ENCODE results near the gene TYROBP. TPM values are rescaled to one million over a fixed set of nuclear protein-coding genes. Genes with fewer than 3 reads are reported as not detected.
"Not testable (repeated sequence)": the region's sequence is repeated elsewhere in the genome, so short reads cannot be mapped to it uniquely, and the experiment has no call there.

TYROBP gene
- total RNA-seq, 1 experiment from 2014 or later, result not detected

GRCh38 chr19:35901854-35902661, 6.0 kb downstream of the TYROBP start, which contains the start of gene HCST:
Gene HCST (plus strand): TSS chr19:35902529. CDS start chr19:35902594, 65 bp downstream.
- no peak for DNase-seq (ENCODE audit: low spot score)

DNA sequence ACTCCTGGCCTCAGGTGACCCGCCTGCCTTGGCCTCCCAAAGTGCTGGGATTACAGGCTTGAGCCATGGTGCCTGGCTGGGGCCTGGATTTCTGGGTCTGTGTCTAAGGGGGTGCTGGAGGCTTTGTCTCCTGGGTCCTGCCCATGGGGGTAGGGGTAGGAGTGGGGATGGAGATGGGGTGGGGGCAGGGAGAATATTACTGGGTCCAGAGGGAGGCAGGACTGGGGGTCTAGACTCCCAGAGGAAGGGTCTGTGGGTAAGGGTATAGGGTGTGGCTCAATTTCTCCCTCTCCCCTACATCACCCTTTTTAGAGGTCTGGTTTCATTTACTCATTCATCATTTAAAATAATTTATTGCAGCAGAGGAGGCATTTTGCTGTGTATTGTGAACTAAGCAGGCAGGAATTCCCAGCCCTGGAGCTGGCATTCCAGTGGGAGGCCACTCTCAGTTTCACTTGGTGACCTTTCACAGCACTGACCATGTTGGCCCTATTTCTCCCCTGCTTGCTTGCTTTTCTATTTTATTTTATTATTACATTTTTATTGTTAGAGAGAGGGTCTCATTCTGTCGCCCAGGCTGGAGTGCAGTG, 6.9 kb downstream of the TYROBP start:
- no peak for DNase-seq (ENCODE audit: low spot score)

- DNase-seq (ENCODE audit: low spot score), result peak; percentile 94
These were observed 8.4 kb downstream of the TYROBP start for GRCh38 chr19:35899547-35900214.

DNA sequence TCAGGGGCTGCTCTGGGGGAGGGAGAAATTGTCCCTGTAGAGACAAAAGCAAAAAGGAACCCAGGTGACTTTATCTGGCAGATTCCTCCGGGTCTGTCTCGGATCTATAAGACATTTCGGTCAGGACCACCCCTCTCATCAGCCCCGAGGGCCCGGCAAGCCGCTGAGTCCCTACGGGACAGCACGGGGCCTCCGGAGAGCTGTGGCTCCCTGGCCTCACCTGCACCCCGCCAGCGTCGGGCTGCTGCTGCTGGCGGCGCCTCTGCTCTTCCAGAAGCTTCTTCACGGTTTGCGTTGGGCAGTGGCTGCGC, 9.6 kb downstream of the TYROBP start:
- DNase-seq (ENCODE audit: low spot score), result no peak

DNA sequence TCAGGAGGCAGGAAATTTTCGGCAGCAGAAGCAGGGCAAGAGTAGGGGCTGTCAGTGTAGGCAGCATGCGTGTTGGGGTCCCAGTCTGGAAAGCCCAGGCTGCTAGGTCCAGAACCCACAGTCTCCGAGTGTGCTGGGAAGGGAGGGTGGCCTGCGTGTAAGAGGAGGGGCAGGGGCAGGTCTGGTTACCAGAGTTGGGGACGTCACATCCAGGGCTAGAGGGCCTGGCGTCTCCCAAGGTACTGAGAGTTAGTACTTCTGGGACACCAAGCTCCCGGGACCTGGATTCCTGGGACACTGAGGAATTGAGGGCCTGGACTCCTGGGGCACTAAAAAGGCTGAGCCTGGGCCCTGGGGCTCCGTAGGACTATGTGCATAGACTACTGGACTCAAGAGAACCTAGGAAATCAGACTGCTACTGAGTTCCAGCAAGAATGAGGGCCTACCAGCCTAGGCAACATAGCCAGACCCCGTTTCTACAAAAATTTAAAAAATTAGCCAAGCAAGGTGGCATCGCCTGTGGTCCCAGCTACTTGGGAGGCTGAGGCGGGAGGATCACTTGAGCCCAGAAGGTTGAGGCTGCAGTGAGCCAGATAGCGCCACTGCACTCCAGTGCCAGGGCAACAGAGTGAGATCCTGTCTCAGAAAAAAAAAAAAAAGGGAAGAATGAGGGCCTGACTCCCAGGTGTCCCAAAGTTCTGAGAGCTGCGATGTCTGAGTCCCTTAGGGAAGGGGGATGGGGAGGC, 10.2 kb downstream of the TYROBP start:
- DNase-seq (ENCODE audit: low spot score), result no peak

- no peak for DNase-seq (ENCODE audit: low spot score)
These were observed 11.5 kb downstream of the TYROBP start for GRCh38 chr19:35896643-35897040.

GRCh38 chr19:35895911-35896642, 12.0 kb downstream of the TYROBP start:
- DNase-seq (ENCODE audit: low spot score), result no peak

DNA sequence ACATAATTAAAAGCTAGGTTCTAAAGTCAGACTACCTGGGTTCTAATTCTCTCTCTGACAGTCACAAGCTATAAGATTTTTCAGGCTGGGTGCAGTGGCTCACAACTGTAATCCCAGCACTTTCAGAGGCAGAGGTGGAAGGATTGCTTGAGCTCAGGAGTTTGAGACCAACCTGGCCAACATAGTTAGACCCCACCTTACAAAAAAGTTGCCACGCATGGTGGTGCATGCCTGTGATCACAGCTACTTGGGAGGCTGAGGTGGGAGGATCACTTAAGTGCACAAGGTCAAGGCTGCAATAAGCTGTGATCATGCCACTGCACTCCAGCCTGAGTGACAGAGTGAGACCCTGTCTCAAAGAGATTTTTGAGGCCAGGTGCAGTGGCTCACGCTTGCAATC, 13.8 kb downstream of the TYROBP start:
- DNase-seq (ENCODE audit: low spot score), result no peak

GRCh38 chr19:35891819-35892218, 16.3 kb downstream of the TYROBP start:
- DNase-seq (ENCODE audit: low spot score), result not testable (repeated sequence)

GRCh38 chr19:35890113-35890650, 17.9 kb downstream of the TYROBP start:
- DNase-seq (ENCODE audit: low spot score), result no peak

GRCh38 chr19:35889370-35890112, 18.6 kb downstream of the TYROBP start:
- DNase-seq (ENCODE audit: low spot score), result no peak

- no peak for DNase-seq (ENCODE audit: low spot score)
These were observed 19.7 kb downstream of the TYROBP start for GRCh38 chr19:35888398-35888797.

DNA sequence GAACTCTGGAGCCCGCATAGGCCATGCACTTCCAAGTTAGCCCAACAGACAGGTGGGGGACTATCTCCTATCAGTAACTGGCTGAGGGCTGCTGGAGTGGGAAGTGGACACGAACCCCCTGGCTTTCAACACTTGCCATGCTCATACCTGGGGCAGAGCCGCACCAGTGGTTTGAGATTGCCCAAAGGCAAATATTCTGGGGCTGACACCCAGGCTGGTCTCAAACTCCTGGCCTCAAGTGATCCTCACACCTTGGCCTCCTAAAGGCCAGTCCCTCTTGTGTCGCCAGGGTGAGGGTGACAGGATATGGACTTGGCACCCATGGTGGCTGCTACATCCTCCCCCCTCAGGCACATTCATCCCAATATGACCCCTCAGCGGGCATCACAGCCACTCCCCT, 20.9 kb downstream of the TYROBP start:
- no peak for DNase-seq (ENCODE audit: low spot score)

DNA sequence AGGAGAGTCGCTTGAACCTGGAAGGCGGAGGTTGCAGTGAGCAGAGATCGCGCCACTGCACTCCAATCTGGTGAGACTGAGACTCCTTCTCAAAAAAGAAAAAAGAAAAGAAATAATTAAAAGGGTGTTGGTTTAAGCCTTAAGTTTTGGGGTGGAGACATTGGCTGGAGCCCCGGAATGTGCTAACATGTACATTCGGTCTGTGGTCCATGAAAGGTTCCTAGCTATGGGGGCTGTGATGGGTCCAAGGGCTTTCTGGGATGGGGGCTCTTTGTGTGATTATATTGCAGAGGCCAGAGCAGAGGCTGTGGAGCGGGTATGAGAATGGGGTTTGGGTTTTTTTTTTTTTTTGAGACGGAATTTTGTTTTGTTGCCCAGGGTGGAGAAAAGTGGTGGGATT, 22.2 kb downstream of the TYROBP start:
- DNase-seq (ENCODE audit: low spot score), result no peak

GRCh38 chr19:35885225-35885738, 22.8 kb downstream of the TYROBP start:
- DNase-seq (ENCODE audit: low spot score), result no peak

DNA sequence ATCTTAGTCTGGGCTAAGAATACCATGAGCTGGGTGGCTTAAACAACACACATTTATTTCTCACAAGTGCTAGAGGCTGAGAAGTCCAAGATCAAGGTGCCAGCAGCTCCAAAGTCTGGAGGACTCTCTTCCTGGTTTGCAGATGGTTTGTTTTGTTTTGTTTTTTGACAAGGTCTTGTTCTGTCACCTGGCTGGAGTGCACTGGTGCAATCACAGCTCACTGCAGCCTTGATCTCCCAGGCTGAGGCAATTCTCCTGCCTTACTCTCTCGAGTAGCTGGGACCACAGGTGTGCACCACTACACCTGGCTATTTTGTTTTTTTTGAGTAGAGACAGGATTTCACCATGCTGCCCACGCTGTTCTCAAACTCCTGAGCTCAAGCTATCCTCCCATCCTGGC, 24.2 kb downstream of the TYROBP start:
- no peak for DNase-seq (ENCODE audit: low spot score)

DNA sequence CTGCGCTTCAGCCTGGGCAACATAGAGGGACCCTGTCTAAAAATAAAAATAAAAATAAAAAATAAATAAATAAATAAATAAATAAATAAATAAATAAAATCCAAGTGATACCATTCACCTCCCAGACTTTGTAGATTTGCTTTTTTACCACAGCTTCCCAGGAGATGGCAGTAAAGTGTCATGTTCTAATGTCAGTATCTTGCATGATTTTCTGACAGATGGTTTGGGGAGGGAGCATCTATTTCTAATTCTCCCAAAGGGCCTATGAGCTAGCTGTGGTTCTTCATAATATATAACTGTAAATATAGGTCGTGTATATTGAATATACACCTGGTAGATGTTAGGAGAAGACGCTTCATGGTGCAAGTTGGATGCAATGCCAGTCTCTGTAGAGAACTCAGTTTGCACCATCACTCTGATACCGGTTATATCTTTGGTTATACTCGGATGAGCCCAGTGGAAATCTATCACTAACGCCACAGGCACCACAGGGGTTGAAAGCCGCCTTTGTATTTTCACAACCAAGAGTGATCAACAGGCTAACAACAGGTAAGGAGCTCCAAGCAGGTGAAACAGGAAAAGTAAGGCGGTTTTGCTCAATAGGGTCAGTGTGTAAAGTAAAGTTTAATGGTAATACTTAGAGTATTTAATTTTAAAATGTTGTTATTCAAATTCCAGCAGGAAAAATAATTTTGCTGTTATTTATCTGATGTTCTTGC, 25.8 kb downstream of the TYROBP start:
- DNase-seq (ENCODE audit: low spot score), result peak; percentile 90

DNA sequence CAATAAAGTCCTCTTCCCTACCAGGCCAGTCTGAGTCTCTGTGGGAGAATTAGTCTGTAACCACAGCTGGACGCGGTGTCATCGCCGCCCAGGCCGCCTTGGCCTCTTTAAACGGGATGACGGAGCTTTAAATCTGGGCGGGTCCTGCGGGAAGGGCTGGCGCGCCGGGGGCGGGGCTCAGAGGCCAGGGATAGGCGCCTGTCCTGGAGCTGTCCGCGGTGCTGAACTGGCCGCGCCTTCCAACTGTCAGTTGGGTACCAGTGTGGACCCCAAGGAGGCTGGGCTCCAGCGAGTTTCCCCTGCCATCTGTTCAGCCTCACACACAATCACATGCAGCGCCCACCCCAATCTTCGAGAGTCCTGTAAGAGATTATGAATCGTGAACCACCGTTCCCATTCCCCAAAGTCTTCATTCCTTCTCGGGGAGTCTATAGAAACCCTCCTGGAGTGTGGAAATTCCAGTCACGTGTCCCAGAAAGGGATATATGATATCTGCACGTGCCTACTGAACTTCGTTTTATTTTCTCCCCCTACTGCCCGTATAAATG, 28.3 kb downstream of the TYROBP start:
- DNase-seq (ENCODE audit: low spot score), result peak; percentile 94

DNA sequence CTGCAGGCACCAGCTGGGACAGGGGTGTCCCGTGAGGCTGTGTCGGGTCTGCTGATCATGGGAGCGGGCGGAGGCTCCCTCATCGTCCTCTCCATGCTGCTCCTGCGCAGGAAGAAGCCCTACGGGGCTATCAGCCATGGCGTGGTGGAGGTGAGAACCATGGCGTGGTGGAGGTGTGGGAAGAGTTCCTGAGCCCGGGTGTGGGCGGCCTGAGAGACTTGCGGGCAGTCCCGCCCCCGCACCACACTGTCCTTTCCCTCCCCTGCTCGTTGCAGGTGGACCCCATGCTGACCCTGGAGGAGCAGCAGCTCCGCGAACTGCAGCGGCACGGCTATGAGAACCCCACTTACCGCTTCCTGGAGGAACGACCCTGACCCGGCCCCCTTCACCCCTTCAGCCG, 29.0 kb downstream of the TYROBP start:
- DNase-seq (ENCODE audit: low spot score), result no peak

All from HT-29 (cell line).